Natural killer cell treated with Interleukin-12 subunit alpha and Interleukin-12 subunit beta and Interleukin-15 and Interleukin-18, amount 100 ng/mL, for 72 hours (primary cell): Measurements from ENCODE around the gene MSANTD1. TPM values are rescaled to one million over a fixed set of nuclear protein-coding genes. Genes with fewer than 3 reads are reported as not detected.
"Not testable (repeated sequence)": the region's sequence is repeated elsewhere in the genome, so short reads cannot be mapped to it uniquely, and the experiment has no call there.

Experiments used
- ATAC-seq, 2 donors: fragments of 150-1000 bp; cut with Tn5 transposase in 1 of 2; sonication (Bioruptor Pico), chemical (Tn5 transposase) in 1 of 2; 2 replicates each; pipeline ENCODE4 v1.10.0; 2021
- DNase-seq: peaks from one replicate; pipeline ENCODE4 v3.0.0; 2022; ENCODE audit warnings: low spot score
- H3K27ac Mint-ChIP-seq, 2 donors: 1 replicate in 1 of 2; 2 replicates in 1 of 2; pipeline ENCODE4 v1.8.0; 2022; ENCODE audit warnings: mixed read lengths in 2 of 2, mild to moderate bottlenecking in 1 of 2, moderate library complexity in 1 of 2
- H3K27me3 Mint-ChIP-seq, 2 donors: 1 replicate in 1 of 2; 2 replicates in 1 of 2; pipeline ENCODE4 v1.8.0; 2022; ENCODE audit warnings: mixed read lengths in 2 of 2
- H3K36me3 Mint-ChIP-seq: one replicate; pipeline ENCODE4 v1.8.0; 2022; ENCODE audit warnings: mixed read lengths
- H3K4me1 Mint-ChIP-seq, 2 donors: 1 replicate in 1 of 2; 2 replicates in 1 of 2; pipeline ENCODE4 v1.8.0; 2022; ENCODE audit warnings: low read depth in 2 of 2, mixed read lengths in 2 of 2, mild to moderate bottlenecking in 1 of 2
- H3K4me3 Mint-ChIP-seq: one replicate; pipeline ENCODE4 v1.8.0; 2022; ENCODE audit warnings: mixed read lengths
- H3K9me3 Mint-ChIP-seq: 2 replicates; pipeline ENCODE4 v1.8.0; 2022; ENCODE audit warnings: mixed read lengths
- total RNA-seq, 2 donors: library from RNA; stranded (reverse); gene quantifications; one replicate each; pipeline ENCODE4 v1.2.3, GENCODE V29; 2022

MSANTD1 gene
- total RNA-seq, 2 donors from 2014 or later: 1.8 to 2.0 TPM

DNA sequence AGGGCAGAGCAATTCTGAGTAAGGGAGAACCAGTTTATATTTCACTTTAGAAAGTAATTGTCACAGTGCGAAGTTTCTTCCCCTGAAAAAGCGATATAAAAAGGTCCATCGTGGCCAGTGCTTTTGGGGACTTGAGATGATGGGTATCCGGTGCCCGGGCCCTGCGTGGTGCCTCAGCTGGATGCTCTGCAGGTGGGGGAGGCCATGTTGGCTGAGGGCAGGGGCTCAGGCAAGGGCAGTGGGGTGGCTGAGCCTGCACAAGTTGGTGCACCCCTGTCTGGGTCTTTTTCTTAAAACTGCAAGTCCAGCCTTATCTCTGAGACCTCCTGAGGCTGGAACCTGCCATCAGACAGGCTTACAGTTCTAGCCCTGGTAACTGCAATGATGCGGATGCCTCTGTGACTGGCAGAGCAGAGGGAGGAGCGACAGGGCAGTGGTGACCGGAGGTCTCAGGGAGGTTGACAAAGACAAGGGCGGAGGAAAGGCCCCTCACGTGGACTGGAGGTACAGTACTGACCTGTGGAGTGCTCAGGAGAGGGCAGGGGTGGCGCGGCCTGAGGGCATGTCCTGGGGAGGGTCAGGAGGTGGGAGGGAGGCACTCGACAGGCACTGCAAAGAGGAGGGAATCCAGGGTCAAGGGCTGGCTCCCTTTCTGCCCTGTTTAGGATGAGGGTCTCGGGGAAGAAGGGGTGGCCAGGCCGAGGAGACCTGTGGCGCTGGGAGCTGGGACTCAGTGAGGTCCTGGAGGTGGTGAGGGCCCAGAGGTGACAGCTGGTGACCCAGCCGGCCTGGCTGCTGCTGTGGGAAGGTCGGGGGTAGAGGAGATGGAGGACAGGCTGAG, 45.7 kb downstream of the MSANTD1 start:
- H3K4me1 Mint-ChIP-seq: peaks cover 13 to 14% of the 10 kb centered on the region in 2 donors
- DNase-seq: no peak
- no peak overlapping the region for H3K4me3 Mint-ChIP-seq
- H3K36me3 Mint-ChIP-seq: no peaks in the 10 kb centered on the region
- no peak for ATAC-seq
- H3K9me3 Mint-ChIP-seq: no peaks in the 10 kb centered on the region
- H3K27ac Mint-ChIP-seq: no peak overlapping the region
- peaks cover 0 to 4% of the 10 kb centered on the region in 2 donors for H3K27me3 Mint-ChIP-seq

DNA sequence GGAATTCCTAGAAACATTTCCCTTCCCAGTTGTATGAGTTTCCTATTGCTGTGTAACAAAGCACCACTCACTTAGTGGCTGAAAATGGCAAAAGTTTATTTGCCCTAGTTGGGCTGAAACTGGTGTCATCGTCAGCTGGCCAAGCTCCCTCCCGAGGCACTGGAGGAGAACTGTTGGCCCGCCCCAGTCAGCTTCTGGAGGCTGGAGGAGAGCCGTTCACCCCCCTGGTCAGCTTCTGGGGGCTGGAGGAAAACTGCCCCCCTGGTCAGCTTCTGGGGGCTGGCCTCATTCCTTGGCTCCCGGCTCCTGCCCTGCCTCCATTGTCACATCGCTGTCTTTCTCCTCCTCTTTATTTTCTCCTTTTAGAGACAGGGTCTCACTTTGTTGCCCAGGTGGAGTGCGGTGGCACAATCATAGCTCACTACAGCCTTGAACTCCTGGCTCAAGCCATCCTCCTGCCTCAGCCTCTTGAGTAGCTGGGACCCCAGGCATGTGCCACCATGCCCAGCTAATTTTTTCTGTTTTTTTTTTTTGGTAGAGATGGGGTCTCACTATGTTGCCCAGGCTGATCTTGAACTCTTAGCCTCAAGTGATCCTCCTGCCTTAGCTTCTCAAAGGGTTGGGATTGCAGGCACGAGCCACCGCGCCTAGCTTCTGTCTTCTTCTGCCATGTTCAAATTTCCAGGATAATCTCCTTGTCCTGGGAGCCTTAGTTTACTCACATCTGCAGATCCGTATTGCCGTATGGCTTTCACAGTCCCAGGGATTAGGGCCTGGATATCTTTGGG, 47.1 kb downstream of the MSANTD1 start:
- Mint-ChIP-seq H3K27ac (no peak overlapping the region), H3K9me3 (no peaks in the 10 kb centered on the region), H3K27me3 (peaks cover 0 to 4% of the 10 kb centered on the region in 2 donors), H3K4me1 (peaks cover 13 to 15% of the 10 kb centered on the region in 2 donors), H3K4me3 (no peak overlapping the region), H3K36me3 (no peaks in the 10 kb centered on the region)
- DNase-seq (no peak), ATAC-seq (no peak)

DNA sequence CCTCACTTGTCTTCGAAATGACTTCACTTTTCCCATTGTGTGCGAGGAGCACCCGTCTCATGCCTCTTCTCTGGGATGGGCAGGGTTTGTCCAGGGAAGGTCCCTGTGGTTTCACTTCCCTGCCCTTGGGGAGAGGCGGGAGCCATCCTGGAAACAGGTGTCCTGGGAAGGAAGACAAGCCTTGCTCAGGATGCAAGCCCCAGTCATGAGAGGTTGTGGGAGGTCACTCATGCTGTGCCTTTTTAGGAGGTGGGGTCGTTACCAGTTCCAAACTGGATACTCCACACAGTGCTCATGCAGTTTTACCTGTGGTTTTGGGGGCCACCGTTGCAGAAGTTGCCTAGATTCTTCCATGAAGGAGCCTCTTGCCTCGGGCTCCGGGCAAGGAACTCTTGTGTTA, 47.7 kb downstream of the MSANTD1 start:
- no peak for ATAC-seq
- Mint-ChIP-seq H3K27me3 (peaks cover 0 to under 1% of the 10 kb centered on the region in 2 donors), H3K9me3 (no peaks in the 10 kb centered on the region), H3K36me3 (no peaks in the 10 kb centered on the region), H3K4me1 (peaks cover 17% of the 10 kb centered on the region in 2 donors), H3K27ac (no peak overlapping the region), H3K4me3 (no peak overlapping the region)
- no peak for DNase-seq

DNA sequence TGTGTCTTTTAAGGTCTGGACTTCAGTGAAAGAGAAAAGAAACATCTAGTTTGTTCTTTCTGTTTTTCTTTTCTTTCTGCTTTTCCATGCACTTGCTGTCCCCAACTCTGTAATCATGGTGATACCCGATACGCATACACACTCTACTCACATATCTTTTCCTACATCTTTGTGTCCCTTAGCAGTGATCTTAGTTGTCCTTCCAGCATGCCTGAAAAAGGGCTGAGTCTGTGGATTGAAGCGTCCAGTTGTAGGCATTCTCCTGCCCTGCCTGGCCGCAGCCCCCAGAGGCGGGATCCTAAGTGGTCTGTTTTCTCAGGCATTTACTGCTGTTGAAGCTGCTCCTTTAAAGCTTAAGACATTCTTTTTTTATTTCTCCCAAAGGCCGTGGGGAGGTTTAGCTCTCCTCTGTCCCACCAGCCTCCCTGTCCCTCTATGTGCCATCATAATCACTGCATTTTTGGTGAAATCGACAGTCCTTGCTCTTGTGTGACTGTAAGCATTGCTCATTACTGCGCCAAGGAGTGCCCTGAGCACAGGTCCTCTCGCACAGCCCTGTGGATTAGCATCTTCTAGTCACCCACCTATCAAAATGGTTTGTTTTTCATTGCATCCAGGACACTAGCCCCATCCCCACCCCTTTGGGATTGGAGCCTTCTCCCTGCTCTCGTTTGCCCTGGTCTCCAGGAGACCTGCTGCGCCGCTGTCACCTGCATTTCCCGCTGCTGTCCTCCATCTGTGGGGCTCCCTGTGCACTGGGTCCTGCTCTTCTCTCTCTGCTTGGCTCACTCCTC, 48.3 kb downstream of the MSANTD1 start:
- H3K27ac Mint-ChIP-seq: no peak overlapping the region
- no peaks in the 10 kb centered on the region for H3K9me3 Mint-ChIP-seq
- DNase-seq: no peak
- peaks cover 0 to under 1% of the 10 kb centered on the region in 2 donors for H3K27me3 Mint-ChIP-seq
- no peaks in the 10 kb centered on the region for H3K36me3 Mint-ChIP-seq
- peaks cover 19% of the 10 kb centered on the region in 2 donors for H3K4me1 Mint-ChIP-seq
- H3K4me3 Mint-ChIP-seq: no peak overlapping the region
- no peak for ATAC-seq

- no peak overlapping the region for H3K4me3 Mint-ChIP-seq
- DNase-seq (no peak), ATAC-seq (no peak)
- no peaks in the 10 kb centered on the region for H3K36me3 Mint-ChIP-seq
- H3K27ac Mint-ChIP-seq: no peak overlapping the region
- H3K27me3 Mint-ChIP-seq: peaks cover 5 to 7% of the 10 kb centered on the region in 2 donors
- H3K9me3 Mint-ChIP-seq: no peaks in the 10 kb centered on the region
- H3K4me1 Mint-ChIP-seq: peaks cover 25 to 30% of the 10 kb centered on the region in 2 donors
These were observed 50.4 kb downstream of the MSANTD1 start for GRCh38 chr4:3299122-3299975.

DNA sequence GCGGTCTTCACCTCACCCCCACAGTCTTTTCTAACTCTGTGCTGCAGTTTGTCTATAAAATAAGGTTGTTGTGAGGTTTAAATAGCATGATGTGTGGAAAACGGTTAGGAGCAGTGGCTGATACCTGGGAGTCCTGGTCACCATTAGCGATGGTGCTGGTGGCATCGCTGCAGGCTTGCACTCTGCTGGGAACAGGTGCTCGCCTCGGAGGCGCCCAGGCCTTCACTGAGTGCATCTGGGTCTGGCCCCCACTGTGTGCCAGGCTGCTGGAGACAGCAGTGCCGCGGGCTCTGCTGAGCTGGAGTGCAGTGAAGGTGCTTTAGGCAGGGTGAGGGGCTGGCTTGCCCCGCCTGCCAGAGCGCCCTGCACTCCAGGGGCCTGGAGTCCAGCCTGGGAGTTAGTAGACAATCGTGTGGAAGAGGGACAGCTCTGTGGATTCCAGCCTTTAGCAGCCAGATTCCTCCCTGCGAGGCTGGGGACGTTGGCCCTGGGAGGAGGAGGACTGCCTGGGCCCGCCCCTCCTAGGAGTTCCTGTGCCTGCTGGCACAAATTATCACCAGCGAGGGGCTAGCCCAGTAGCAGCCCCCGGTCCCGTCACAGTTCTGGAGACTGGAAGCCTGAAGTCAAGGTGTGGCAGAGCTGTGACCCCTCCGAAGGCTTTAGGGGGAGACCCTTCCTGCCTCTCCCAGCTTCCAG, 51.2 kb downstream of the MSANTD1 start:
- H3K36me3 Mint-ChIP-seq: no peaks in the 10 kb centered on the region
- no peak overlapping the region for H3K4me3 Mint-ChIP-seq
- H3K27ac Mint-ChIP-seq: no peak overlapping the region
- no peaks in the 10 kb centered on the region for H3K9me3 Mint-ChIP-seq
- DNase-seq (no peak), ATAC-seq (no peak)
- H3K27me3 Mint-ChIP-seq: peaks cover 5 to 7% of the 10 kb centered on the region in 2 donors
- H3K4me1 Mint-ChIP-seq: peaks cover 25 to 30% of the 10 kb centered on the region in 2 donors

- not testable (repeated sequence) for H3K4me3 Mint-ChIP-seq, DNase-seq, H3K27me3 Mint-ChIP-seq, H3K36me3 Mint-ChIP-seq, ATAC-seq, H3K9me3 Mint-ChIP-seq
- peak overlapping the region in 1 of 2 donors; percentile 78 for H3K27ac Mint-ChIP-seq
- peaks cover 25 to 30% of the 10 kb centered on the region in 2 donors for H3K4me1 Mint-ChIP-seq
These were observed 51.9 kb downstream of the MSANTD1 start for GRCh38 chr4:3300882-3301281.

DNA sequence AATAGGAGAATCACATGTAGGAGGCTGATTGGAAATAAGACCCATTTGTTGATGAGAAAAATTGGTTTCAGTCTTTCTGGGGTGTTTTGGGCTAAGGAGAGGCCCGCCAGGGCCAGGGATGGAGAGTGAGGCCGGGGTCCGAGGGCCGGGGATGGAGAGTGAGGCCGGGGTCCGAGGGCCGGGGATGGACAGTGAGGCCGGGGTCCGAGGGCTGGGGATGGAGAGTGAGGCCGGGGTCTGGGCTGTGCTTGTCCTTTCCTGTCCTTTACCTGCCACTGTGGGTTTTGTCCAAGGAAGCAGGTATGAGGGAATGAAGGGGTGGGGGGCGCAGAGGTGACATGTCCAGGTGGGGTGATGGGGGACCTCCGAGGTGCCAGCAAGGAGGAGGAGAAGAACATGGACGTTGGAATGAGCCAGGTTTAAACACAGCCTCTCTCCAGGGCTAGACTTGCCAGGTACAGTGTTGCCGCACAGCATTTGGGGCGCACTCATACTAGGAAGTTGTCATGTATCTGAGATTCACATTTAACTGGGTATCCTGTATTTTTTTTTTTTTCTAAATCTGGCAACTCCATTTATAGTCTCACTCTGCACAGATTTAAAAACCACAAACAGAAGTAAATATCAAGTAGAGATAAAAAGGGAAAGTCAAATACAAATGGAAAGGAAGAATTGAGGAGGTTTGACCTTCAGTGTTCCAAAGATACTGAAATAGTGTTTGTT, 52.7 kb downstream of the MSANTD1 start:
- ATAC-seq: no peak
- H3K4me1 Mint-ChIP-seq: peaks cover 25 to 30% of the 10 kb centered on the region in 2 donors
- peak overlapping the region in 1 of 2 donors; percentile 78 for H3K27ac Mint-ChIP-seq
- peak overlapping the region; percentile 70 for H3K4me3 Mint-ChIP-seq
- no peak for DNase-seq
- H3K36me3 Mint-ChIP-seq: no peaks in the 10 kb centered on the region
- H3K9me3 Mint-ChIP-seq: no peaks in the 10 kb centered on the region
- H3K27me3 Mint-ChIP-seq: peaks cover 5 to 7% of the 10 kb centered on the region in 2 donors

DNA sequence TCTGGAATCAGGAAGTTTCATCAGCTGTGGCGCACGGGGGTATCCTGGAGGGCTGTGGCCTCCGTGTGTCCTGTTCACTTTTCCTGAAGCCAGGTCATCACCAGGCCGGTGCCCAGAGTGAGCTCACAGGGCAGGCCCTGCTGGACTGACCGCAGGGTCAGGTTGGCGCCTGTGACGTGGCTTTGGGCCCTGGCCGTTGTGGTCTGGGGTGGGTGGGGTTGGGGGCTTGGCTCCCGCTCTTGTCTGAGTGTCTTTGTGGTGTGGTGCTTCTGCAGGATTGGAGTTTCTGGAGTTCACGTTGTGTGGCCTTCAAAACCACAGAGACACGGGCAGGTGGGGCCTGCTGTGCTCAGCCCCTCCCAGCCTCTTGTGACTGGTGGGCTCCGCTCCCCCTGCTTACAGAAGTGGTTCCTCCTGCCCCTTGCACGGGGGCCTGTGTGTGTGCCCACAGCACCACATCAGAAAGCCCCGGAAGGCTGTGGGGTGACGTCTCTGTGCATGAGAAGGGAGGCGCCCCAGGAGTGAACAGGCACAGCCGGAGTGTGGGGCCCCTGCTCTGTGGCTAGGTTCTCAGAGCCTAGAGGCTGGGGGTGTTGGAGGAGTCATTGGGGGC, 53.3 kb downstream of the MSANTD1 start:
- H3K27ac Mint-ChIP-seq: peak overlapping the region; percentile 62 to 78
- H3K36me3 Mint-ChIP-seq: no peaks in the 10 kb centered on the region
- peaks cover 5 to 7% of the 10 kb centered on the region in 2 donors for H3K27me3 Mint-ChIP-seq
- H3K4me1 Mint-ChIP-seq: peaks cover 25 to 30% of the 10 kb centered on the region in 2 donors
- no peaks in the 10 kb centered on the region for H3K9me3 Mint-ChIP-seq
- peak overlapping the region; percentile 70 for H3K4me3 Mint-ChIP-seq
- DNase-seq (no peak), ATAC-seq (peak; percentile 73 to 74)

DNA sequence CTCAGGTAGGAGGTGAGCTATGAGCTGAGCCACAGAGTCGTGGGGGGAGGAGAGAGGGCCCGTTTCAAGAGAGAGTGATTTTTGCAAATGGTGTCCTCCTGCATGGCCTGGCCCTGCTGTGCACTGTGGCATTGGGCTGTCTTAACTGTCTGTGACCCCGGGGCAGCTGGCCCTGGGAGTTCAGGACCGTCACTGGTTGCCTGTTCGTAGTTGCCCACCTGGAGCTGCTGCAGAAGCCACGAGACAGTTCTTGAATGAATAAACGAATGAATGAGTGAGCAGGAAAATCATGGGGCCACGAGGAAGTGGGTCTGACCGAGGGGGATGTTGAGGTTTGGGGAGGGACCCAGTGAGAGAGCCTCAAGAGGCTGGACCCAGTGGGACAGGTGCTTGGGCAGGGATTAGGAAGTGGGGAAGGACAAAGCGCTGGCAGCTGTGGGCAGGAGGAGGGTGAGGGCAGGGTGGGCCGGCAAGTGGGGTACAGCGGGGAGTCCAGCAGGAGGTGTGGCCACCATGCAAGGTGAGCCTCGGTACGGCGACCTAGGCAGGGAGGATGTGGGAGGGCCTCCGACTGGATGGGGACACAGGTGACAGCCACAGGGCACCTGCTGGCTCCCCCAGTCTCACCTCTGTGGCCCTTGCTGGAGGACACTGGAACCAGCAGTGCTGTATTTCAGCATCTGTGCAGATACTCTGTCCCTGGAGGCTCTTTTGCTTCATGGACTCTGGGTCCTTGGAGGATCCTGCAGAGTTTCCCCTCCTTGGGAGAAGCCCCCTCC, 54.0 kb downstream of the MSANTD1 start:
- peak overlapping the region; percentile 62 to 78 for H3K27ac Mint-ChIP-seq
- no peaks in the 10 kb centered on the region for H3K36me3 Mint-ChIP-seq
- ATAC-seq (peak; percentile 24 to 40), DNase-seq (no peak)
- peaks cover 25 to 30% of the 10 kb centered on the region in 2 donors for H3K4me1 Mint-ChIP-seq
- no peaks in the 10 kb centered on the region for H3K9me3 Mint-ChIP-seq
- peaks cover 5 to 7% of the 10 kb centered on the region in 2 donors for H3K27me3 Mint-ChIP-seq
- peak overlapping the region; percentile 70 for H3K4me3 Mint-ChIP-seq

- DNase-seq (no peak), ATAC-seq (no peak)
- Mint-ChIP-seq H3K27me3 (peaks cover 5 to 7% of the 10 kb centered on the region in 2 donors), H3K4me1 (peaks cover 25 to 30% of the 10 kb centered on the region in 2 donors), H3K4me3 (peak overlapping the region; percentile 41), H3K9me3 (no peaks in the 10 kb centered on the region), H3K36me3 (no peaks in the 10 kb centered on the region), H3K27ac (no peak overlapping the region)
These were observed 54.5 kb downstream of the MSANTD1 start for GRCh38 chr4:3303565-3303824.
